Psoas muscle (tissue), 8 donors: ENCODE data around the gene CRKL. TPM values are rescaled to one million over a fixed set of nuclear protein-coding genes. Genes with fewer than 3 reads are reported as not detected.
"Not testable (repeated sequence)": the region's sequence is repeated elsewhere in the genome, so short reads cannot be mapped to it uniquely, and the experiment has no call there.

ENCODE experiments used
- ATAC-seq, 4 donors: fragments of 200-7000 bp; cut with Tn5 transposase; one replicate each; pipeline ENCODE4 v1.9.1; 2020; ENCODE audit warnings: moderate library complexity in 3 of 4, mild to moderate bottlenecking in 2 of 4
- DNase-seq, 2 donors: peaks; one replicate each; pipeline ENCODE4 v3.0.0-alpha.2; 2020
- H3K27ac ChIP-seq: fragments of 200-600 bp; one replicate; pipeline ENCODE4 v1.8.0; 2022
- H3K27me3 ChIP-seq, 3 donors: fragments of 200-600 bp in 1 of 3; one replicate each; pipeline versions ENCODE4 v1.6.1 to v1.8.0; 2013 to 2022; ENCODE audit warnings: low read length in 2 of 3, mild to moderate bottlenecking in 2 of 3, moderate library complexity in 1 of 3; ENCODE audit not compliant: insufficient read depth in 3 of 3
- H3K36me3 ChIP-seq, 2 donors: fragments of 200-600 bp in 1 of 2; one replicate each; pipeline versions ENCODE4 v1.6.1 to v1.8.0; 2013 to 2022; ENCODE audit warnings: low read depth in 1 of 2, mild to moderate bottlenecking in 1 of 2, moderate library complexity in 1 of 2; ENCODE audit not compliant: insufficient read depth in 1 of 2
- H3K4me1 ChIP-seq: fragments of 200-600 bp; one replicate; pipeline ENCODE4 v1.8.0; 2022
- H3K4me3 ChIP-seq: fragments of 200-600 bp; one replicate; pipeline ENCODE4 v1.8.0; 2022; ENCODE audit warnings: mild to moderate bottlenecking
- H3K9me3 ChIP-seq: fragments of 200-600 bp; one replicate; pipeline ENCODE4 v1.8.0; 2022
- whole genome bisulfite sequencing, 3 donors: extraction: QIAGEN DNeasy Blood & Tissue Kit; methylation state at CpG; one replicate each; pipeline versions ENCODE4 v1.1.6 to v1.1.7; 2013; 5-methylcytosine and 5-hydroxymethylcytosine counted together
- intact Hi-C, 2 donors: fragments of 100-400 bp; cut with DNase I; formaldehyde crosslinking; loops; one replicate each; pipeline versions ENCODE4 v1.11.0 to v1.14.2; 2022
- polyA plus RNA-seq, 3 donors: library from polyadenylated mRNA; stranded (reverse); fragments of 200-250 nt; gene quantifications; one replicate each; pipeline ENCODE4 v1.2.3, GENCODE V29; 2013
- total RNA-seq, 4 donors: library from RNA; stranded (reverse); fragmentation: NEBNext Ultra II Directional in 2 of 4; extraction: Animal tissue kit (Norgen Biotek cat#: 25700) in 2 of 4; gene quantifications; one replicate each; pipeline versions ENCODE4 v1.2.1 to v1.2.4, GENCODE V29; 2021 to 2023
- TF ChIP-seq, protein P1 (sequence below): fragments of 200-600 bp; IDR thresholded peaks from one replicate; pipeline ENCODE4 v1.8.0; 2022; ENCODE audit warnings: antibody characterized with exemption
- donor health status: healthy with polysubstance abuse.
- donor health status: DM: no; HTN: no; CAD: no; lungs with moderate emphysema.
- donor health status: Bipolar disorder and iron deficiency.
- donor health status: healthy.
- donor health status: DM: yes; HTN: yes; CAD: no.
- donor health status: DM: no; HTN: no; CAD: no.
- donor health status: DM: no; HTN: no; CAD: no.
- donor health status: DM: yes; HTN: yes; CAD: no.

CRKL gene
- total and polyA plus RNA-seq, 7 donors: 29.7 to 94.7 (median 68.9) TPM

DNA sequence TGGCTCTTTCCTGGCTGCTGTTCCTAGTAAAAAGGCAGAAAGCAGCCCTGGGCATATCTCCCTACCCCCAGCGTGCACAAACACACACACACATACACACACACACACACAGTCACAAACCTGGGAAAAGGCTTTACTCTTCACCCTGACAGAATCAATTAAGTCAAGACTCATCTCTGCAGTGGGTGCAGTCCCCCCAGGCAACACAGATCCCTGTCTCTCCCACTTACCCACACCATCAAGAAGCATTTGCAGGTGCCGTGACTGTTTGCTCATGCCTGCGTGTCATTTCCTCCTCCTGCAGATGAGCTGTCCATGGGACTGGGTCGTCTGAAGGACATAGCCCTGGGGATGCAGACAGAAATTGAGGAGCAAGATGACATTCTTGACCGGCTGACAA lies 29.8 kb upstream of the CRKL start:
- ATAC-seq (no peak), DNase-seq (no peak)
- 76 to 81% (median 81%) methylated on average over 5 of the region's 5 CpGs for WGBS, 3 donors
- TF ChIP-seq, protein P1, sequence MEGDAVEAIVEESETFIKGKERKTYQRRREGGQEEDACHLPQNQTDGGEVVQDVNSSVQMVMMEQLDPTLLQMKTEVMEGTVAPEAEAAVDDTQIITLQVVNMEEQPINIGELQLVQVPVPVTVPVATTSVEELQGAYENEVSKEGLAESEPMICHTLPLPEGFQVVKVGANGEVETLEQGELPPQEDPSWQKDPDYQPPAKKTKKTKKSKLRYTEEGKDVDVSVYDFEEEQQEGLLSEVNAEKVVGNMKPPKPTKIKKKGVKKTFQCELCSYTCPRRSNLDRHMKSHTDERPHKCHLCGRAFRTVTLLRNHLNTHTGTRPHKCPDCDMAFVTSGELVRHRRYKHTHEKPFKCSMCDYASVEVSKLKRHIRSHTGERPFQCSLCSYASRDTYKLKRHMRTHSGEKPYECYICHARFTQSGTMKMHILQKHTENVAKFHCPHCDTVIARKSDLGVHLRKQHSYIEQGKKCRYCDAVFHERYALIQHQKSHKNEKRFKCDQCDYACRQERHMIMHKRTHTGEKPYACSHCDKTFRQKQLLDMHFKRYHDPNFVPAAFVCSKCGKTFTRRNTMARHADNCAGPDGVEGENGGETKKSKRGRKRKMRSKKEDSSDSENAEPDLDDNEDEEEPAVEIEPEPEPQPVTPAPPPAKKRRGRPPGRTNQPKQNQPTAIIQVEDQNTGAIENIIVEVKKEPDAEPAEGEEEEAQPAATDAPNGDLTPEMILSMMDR: no peak
- Histone ChIP-seq H3K9me3 (no peaks in the 10 kb centered on the region), H3K4me1 (no peaks in the 10 kb centered on the region), H3K36me3 (peaks cover 3 to 77% of the 10 kb centered on the region in 2 donors), H3K4me3 (no peak overlapping the region), H3K27ac (no peak overlapping the region), H3K27me3 (no peaks in the 10 kb centered on the region)
- intact Hi-C loops: loop anchor here (5.0 to 10.0 kb wide), 3 partner anchors 70 to 187 kb away; partner anchors contain the start of gene LZTR1 (in 2 of the 2)

- intact Hi-C loops: loop anchor here (5.0 to 10.0 kb wide), 3 partner anchors 68 to 186 kb away; partner anchors contain the start of gene LZTR1 (in 2 of the 2)
- no peak for DNase-seq
- no peak overlapping the region for H3K27ac ChIP-seq
- no peak overlapping the region for H3K4me3 ChIP-seq
- no peak for ATAC-seq
- H3K27me3 ChIP-seq: no peaks in the 10 kb centered on the region
- TF ChIP-seq, protein P1: no peak
- H3K9me3 ChIP-seq: no peaks in the 10 kb centered on the region
- H3K4me1 ChIP-seq: no peaks in the 10 kb centered on the region
- peaks cover 3 to 59% of the 10 kb centered on the region in 2 donors for H3K36me3 ChIP-seq
- 88 to 94% (median 91%) methylated on average over 6 of the region's 6 CpGs for WGBS, 3 donors
Measured at GRCh38 chr22:20889025-20889704, 28.0 kb upstream of the CRKL start.

- Histone ChIP-seq H3K4me3 (no peak overlapping the region), H3K4me1 (no peaks in the 10 kb centered on the region), H3K9me3 (no peaks in the 10 kb centered on the region), H3K27me3 (no peaks in the 10 kb centered on the region), H3K27ac (no peak overlapping the region), H3K36me3 (peaks cover 3 to 50% of the 10 kb centered on the region in 2 donors)
- TF ChIP-seq, protein P1: no peak
- intact Hi-C loops: loop anchor here (5.0 to 10.0 kb wide), 3 partner anchors 67 to 185 kb away; partner anchors contain the start of gene LZTR1 (in 2 of the 2)
- DNase-seq (no peak), ATAC-seq (no peak)
- 87 to 90% (median 89%) methylated on average over 13 of the region's 13 CpGs for WGBS, 3 donors
Measured at GRCh38 chr22:20889904-20890540, 27.2 kb upstream of the CRKL start.

DNA sequence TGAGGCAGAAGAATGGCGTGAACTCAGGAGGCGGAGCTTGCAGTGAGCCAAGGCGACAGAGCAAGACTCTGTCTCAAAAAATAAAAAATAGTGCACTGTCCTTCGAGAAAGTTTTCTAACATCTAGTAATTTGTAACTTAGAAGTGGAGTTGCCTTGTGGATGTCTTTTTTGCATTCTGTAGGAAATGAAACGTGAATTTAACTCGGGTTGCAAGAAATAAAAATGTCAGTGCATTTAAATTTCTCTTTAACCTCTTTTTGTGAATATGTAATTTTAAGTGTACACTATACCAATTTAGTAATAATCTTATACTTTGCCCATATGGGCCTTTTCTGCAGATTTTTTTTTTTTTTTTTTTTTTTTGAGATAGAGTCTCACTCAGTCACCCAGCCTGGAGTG lies 26.2 kb upstream of the CRKL start:
- 93 to 97% (median 96%) methylated on average over 6 of the region's 6 CpGs for WGBS, 3 donors
- Histone ChIP-seq H3K4me3 (no peak overlapping the region), H3K27ac (no peak overlapping the region), H3K36me3 (peaks cover 3 to 43% of the 10 kb centered on the region in 2 donors), H3K4me1 (no peaks in the 10 kb centered on the region), H3K27me3 (no peaks in the 10 kb centered on the region), H3K9me3 (no peaks in the 10 kb centered on the region)
- ATAC-seq (no peak), DNase-seq (no peak)
- TF ChIP-seq, protein P1: no peak
- intact Hi-C loops: no loop called here

DNA sequence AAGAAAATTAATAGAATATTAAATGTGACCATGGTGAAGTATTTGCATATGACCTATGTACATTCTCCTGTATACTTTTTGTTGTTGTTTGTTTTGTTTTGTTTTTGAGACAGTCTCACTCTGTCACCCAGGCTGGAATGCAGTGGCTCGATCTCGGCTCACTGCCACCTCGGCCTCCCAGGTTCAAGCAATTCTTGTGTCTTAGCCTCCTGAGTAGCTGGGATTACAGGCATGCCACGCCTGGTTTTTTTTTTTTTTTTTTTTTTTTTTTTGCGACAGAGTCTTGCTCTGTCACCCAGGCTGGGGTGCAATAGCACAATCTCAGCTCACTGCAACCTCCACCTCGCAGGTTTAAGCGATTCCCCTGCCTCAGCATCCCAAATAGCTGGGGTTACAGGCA lies 19.5 kb upstream of the CRKL start:
- H3K27ac ChIP-seq, H3K27me3 ChIP-seq, H3K9me3 ChIP-seq, DNase-seq, H3K4me3 ChIP-seq, intact Hi-C loops, H3K36me3 ChIP-seq, H3K4me1 ChIP-seq, ATAC-seq: not testable (repeated sequence)
- WGBS, 3 donors: 88 to 96% (median 91%) methylated on average over 6 to 7 of the region's 7 CpGs
